Activated T-cell treated with anti-CD3 and anti-CD28 coated beads, Interleukin-2, amount 50 U/mL, for 1 hour (primary cell): ENCODE measurements around the gene CAPZB.

ENCODE experiments used
- DNase-seq: peaks from one replicate; pipeline ENCODE4 v3.0.0-alpha.2; 2020

The CAPZB gene

DNA sequence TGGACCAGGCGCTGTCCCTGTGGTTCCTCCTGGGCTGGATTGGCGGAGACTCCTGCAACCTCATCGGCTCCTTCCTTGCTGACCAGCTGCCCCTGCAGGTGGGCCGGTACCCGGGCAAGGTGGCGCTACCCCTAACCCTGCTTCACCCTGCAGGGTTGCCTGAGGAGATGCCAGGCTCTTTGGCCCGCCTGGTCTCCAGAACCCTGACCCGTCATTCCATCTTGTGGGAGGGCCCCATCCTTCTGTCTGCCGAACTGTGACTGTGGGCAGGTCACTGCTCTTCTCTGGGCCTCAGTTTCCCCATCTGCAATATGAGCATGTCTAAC lies 160.7 kb downstream of the CAPZB start:
- no peak for DNase-seq

DNA sequence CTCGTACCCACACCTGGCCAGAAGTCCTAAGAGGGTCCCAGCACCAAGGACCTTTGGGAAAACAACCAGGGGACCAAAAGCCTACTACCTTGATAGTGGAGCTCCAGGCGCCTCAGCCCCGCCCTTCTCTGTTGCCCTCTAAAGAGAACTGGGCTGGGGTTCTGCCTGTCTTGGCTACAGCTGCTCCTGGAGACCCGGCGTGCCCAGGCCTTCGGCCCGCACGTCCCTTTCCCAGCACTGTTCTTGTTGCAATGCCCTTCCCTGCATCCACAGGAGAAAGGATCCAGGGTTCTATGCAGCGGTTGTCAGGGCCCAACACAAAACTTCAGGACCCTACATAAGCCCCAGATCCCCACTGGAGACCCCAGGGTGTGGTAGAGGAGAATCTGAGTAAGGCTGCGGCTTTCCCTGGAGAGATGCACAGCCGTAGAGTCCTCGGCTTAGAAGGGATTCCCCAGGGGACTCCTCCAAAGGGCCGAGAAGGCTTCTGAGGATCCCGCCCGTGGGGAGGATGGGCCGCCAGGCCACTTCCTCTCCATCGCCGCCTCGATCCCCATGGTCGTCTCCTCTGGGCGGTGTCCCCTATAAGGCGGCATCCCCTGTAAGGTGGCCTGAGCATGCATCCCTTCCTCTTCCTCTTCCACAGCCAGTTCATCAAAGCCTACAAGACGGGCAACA lies 161.2 kb downstream of the CAPZB start:
- DNase-seq, result no peak

DNA sequence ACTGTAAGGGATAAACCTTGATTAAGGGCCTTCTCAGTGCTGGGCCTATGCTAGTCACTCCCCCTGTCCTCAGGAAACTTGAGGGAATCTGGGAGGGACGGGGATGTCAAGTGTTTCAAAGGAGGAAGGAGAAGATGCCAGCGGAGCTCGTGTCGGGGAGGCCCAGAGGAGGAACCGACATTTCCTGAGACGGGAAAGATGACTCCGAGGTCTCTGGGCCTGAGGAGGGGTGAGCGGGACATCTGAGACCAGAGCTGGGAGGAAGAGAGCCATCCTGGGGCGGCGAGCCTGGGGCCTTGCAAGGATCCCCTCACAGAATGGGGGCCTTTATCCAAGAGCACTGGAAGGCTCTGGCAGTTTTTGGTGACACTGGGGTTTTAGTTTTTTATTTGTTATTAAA lies 162.9 kb downstream of the CAPZB start:
- no peak for DNase-seq

DNA sequence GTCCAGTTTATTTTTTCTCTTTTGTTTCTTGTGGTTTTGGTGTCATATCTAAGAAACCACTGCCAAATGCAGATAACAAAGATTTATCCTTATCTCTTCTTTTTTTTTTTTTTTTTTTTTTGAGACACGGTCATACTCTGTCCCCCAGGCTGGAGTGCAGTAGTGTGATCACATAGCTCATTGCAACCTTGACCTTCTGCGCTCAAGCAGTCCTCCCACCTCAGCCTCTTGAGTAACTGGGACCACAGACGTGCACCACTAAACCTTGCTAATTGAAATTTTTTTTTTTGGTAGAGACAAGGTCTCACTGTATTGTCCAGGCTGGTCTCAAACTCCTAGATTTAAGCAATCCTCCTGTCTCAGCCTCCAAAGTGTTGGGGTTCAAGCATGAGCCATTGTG lies 164.3 kb downstream of the CAPZB start:
- DNase-seq, result no peak

DNA sequence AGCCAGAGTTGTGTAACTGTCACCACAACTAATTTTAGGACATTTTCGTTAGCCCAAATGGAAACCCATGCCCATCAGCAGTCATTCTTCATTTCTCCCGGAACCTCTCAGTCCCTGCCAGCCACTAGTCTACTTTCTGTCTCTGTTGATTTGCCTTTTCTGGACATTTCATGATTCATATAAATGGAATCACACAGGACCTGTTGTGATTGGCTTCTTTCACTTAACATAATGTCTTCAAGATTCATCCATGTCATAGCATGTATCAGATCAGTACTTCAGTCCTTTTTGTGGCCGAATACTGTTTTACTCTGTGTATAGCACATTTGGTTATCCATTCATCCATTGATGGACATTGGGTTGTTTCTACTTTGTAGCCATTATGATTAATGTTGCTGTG lies 166.1 kb downstream of the CAPZB start:
- DNase-seq, result no peak

DNA sequence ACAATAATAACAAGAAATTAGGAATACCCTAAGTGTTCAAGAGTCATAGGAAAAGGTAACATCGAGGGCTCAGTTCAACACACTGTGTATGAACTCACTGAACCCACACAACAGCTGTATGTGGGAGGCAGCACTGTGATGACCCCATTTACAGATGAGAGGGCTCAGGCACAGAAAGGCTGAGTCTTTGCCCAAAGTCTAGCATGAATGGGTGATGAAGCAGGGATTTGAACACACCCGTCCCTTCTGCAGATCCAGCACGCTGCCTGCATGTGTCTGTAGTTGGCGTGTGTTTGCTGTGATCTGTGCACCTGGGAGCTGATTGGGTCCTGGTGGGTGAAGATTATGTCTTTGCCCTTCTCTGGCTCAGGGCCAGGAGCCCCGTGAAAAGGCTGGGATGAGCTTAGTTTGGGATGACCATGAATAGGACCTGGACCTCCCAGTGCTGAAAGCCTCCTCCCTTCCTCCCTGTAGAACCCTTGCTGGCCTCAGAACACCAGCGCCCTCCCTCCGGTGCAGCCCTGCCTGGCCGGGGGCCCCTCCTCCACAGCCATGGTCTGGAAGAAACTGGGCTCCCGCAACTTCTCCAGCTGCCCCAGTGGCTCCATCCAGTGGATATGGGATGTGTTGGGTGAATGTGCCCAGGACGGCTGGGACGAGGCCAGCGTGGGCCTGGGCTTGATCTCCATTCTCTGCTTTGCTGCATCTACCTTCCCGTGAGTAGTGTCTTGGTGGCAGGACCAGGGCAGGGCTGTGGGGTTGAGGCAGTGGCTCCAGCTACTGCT lies 168.0 kb downstream of the CAPZB start:
- no peak for DNase-seq

DNA sequence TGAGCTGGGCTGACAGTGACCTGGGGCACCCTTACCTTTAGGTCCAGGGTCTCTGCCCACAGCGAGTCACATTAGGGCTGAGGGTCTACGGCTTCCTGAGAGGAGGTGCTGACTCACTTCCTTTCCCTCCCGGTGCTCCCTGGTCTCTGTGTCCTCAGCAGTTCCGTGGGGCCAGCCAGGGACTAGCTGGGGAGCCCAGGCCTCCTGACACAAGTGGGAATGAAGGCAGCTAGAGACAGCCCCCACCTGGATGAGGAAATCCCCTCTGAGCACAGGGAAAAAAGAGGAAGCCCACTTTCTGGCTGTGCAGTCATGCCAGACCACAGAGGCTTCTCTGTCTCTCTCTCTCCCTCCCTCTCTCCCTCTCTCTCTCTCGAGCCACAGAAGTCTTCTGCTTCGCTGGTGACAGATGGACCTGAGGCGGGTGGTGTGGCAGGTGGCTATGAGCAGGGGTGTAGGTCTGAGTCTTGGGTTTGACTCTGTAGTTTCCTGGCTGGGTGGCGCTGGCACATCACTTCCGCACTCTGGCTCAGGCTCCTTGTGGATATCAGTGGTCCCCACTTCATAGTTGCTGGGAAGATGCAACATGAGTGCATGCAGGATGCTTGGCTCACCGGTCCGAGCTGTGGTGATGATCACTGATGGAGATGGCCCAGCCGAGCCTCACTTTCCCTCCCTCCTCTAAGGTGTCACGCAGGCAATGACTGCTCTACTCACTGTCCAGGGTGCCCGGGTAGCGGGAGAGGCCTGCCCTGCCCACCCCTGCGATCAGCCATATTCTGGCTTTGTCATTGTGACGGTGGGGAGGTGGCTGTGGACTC lies 169.8 kb downstream of the CAPZB start:
- DNase-seq, result no peak

DNA sequence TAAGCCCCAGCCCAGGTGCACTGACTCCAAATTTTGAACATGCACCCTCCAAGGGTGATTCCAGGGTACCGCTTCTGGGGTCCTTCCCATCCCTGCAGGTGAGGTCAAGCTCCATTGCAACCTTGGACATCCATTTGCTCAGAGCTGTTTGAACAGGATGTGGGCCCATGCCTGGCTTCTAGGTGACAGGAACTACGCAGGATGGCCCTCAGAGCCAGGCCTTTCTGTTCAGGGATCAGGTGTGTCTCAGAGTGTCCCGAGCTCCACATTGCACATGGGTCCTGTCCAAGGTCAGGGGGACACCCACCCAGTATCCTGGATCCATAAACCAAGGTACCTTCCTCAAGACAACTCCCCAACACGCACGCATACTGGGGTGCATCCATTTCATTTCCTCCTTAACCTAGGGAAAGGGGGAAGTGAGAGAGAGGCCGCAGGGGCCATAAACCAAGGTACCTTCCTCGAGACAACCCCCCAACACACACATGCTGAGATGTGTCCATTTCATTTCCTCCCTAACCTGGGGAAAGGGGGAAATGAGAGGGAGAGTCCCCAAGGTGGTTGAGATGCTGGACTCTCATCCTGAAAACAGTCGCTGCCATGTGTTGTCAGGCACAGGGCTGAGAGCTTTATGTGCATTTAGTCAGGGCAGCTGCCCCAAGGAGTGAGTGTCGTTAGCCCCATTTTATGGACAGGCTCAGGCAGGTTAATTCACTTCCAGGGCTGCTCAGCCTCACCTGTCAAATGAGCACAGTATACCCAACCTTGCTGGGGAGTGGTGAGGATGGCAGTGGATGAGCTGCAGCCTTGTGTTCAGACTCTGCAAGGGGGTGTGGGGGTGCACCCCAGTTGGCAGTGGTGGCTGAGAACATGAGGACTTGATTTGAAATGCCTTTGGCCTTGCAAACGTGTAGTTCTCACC lies 171.1 kb downstream of the CAPZB start:
- no peak for DNase-seq

DNA sequence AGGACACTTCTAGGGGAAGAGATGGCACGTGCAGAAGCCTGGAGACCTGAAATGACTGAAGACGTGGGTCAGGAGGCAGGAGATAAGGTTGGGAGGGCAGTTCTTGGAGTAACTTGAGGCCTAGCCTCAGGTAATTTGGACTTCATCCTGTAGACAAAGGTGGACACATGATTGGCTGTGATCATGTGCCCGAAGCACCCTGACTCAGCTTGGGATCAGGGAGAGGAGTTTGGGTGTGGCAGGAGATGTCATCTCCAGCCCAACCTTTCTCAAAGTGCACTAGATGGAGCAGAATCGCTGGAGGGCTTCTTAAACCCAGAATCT lies 171.7 kb downstream of the CAPZB start:
- DNase-seq, result no peak

DNA sequence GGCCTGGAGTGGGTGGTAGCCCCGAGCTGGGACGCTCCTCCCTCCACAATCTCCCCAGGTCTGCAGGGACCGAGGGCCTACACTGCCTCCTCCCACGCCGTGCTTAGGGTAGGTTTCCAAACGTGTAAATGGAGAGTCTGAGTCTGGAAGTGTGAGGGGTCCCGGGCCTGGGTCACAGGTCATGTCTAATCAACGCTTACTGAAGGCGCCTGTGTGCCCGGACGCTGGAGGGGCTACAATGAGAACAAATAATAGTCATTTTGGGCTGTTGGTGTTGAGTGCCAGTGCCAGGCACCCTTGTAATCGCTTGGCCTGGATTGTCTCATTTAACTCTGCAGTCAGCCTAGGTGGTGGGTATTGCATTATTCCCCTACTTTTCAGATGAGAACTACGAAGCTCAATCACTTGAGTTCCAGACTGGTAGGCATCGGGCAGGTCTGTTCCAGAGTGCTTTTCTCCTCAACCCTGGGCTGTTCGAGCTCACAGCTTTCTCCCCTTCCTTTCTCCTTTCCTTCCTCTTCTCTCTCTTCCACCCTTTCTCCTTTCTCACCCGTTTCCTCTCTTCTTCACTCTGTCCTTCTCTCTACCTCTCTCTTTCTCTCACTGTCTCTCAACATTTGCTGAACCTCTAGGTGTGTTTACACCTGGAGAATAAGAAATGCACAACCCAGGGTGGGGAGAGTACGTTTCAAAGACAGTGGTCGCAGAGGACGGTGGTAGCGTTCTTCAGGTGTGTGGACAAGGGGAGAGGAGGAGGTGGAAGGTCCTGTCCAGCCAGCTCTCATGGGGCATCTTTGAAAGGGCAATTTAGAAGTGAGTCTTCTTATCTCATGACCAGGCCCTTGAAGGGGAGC lies 172.3 kb downstream of the CAPZB start:
- DNase-seq, result no peak

DNA sequence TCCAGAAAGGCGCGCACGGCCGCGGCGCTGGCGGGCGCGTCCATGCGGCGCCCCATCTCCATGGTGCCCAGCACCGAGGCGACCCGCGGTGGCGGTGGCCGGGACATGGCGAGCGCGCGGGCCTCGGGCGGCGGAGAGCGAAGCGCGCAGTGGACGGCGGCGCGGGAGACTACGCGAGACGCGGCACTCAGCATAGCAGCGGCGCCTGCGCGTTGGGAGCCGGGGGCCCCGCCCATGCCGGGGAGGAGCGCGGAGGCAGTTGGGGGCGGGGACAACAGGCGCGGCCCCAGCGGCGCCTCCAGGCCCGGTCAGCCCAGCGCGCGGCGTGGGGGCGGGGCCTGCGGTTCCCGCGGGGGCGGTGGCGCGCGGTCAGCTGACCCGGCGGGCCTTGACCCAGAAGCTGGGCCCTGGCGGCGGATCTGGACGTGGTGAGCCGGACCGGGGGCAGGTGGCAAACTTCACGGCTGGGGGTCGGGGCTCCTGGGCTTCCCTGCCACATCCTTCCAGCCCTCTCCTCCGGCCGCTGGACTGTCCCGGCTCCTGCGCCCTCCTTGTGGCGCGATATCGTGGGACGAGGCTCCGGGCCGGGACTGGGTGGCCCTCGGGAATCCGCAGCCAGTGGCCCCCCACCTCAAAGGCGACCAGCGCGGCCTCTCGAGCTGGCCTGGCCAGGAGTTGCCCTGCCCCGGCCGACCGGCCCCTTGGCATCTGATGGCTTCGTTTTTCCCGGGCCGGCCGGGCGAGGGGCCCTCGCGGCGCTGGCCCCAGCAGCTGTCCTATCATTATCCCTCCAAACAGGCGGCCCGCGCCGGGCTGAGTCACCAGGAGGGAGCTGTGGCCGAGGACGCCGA lies 173.2 kb downstream of the CAPZB start, which contains the start of the genes AKR7A2 and SLC66A1:
Gene AKR7A2, minus strand, starts transcription at position 214 of the 851 bp plus-strand sequence. Its CDS starts 20 bp downstream, at position 194.
Gene SLC66A1, plus strand, starts transcription at position 396 of the 851 bp plus-strand sequence. CDS start 5,352 bp downstream, outside the sequence.
- peak; percentile 94 for DNase-seq

DNA sequence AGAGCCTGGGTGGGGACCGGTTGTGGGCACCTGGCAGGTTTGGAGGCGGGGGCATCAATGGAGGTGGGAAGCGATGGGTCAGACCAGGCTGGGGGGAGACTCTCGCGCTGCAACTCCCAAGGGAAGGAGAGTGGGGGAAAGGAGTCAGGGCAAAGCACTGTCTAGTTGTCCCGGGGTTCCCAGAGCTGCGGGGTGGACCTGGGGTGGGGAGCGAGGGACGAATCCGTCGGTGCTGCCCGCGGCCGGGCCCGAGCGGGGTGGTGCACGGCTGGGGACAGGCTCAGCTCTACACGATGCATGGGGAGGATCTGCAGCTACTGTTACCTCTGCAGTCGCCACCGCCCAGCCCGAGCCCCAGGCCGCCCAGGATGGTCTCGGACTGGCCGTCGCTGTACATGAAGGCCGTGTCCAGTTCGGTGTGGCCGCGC lies 173.8 kb downstream of the CAPZB start:
- peak; percentile 38 for DNase-seq

DNA sequence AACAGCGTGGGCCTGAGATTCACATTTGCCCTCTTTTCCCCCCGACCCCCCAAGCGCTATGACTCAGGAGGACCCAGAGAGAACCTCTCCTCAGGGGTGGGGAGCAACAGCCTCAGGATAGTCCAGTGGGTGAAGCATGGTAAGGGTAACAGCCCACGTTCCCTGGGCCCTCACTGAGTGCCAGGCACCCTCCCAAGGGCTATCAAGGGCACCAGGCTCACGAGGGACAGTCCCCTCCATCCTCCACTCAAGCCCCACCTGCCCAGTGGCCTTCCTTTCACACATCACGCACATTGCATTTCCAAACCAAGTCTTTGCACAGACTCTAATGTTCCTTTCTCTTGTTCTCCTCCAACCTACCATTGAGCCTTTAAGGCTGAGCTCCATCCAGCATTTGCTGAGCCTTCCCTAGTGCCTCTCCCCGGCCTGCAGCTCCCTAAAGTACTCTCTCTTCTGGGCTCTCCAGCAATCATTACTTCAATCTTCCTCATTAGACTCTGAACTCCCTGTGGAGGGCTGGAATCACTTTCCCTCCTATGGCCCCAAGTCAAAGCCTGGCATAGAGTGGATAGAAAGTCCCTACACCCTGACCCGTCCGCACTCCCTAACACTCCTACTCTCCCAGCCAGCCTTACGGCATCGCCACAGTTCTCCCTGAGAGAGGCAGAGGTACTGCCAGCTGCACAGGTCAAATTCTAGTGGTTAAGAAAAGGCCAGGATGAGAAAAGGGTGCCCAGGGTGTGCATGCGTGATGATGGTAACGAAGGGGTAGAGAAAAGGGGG lies 174.4 kb downstream of the CAPZB start:
- no peak for DNase-seq

DNA sequence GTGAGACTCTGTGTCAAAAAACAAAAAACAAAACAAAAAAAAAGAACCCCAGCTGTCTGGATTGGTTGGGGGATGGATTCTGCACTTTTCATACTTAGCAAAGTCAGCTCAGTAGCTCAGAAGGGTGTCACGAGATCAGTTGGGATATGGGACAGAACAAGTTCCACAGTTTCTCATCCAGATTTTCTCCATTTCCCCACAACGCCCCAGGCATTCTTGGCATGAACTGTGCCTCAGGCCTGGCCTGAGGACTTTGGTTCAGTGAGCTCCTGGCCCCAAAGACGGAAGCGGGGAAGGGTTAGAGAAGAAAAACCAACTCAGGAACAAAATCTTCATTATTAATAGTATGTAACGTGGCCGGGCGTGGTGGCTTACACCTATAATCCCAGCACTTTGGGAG lies 175.3 kb downstream of the CAPZB start:
- no peak for DNase-seq

DNA sequence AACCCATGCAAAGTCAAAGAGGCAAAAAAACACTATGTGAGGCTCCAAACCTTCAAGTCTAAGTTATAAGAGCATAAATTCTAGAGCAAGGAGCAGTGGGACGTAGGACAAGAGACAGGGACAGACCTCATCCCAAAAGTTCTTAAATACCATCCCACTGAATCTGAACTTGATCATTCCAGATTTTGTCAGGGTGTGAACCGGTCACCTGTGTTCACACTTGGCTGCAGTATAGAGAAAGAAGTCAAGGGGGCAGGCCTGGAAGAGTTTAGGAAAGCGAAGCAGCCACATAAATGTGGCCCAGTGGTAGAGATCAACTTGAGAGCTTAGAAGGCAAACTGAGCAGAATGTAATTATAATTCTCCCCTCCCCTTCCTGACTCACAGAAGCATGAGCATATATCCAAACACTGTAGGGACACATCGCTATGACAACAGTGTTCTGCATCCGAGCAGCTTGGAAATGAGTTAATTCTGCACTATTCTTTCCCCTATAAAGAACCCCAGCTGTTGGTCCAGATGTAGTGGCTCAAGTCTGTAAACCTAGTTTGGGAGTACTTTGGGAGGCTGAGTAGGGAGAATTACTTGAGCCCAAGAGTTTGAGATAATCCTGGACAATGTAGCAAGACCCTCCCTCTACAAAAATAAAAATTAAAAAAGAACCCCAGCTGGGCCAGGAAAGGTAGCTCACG lies 176.1 kb downstream of the CAPZB start:
- no peak for DNase-seq

DNA sequence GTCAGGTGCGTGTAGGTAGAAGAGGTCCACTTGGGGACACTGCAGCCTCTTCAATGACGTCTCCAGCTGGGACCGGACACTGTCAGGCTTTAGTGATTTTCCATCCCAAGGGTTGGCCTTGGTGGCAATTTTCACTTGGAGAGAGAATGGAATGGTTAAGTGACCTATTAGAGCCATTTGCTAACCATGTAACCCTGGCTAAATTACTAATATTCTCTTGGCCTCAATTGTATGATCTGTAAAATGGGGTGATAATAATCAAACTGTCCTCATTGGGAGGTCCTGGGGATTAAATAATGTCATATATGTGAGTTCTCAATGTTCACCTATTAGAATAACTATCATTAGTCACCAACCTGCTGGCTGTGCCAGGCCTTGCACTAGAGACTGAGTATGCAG lies 176.8 kb downstream of the CAPZB start:
- no peak for DNase-seq

DNA sequence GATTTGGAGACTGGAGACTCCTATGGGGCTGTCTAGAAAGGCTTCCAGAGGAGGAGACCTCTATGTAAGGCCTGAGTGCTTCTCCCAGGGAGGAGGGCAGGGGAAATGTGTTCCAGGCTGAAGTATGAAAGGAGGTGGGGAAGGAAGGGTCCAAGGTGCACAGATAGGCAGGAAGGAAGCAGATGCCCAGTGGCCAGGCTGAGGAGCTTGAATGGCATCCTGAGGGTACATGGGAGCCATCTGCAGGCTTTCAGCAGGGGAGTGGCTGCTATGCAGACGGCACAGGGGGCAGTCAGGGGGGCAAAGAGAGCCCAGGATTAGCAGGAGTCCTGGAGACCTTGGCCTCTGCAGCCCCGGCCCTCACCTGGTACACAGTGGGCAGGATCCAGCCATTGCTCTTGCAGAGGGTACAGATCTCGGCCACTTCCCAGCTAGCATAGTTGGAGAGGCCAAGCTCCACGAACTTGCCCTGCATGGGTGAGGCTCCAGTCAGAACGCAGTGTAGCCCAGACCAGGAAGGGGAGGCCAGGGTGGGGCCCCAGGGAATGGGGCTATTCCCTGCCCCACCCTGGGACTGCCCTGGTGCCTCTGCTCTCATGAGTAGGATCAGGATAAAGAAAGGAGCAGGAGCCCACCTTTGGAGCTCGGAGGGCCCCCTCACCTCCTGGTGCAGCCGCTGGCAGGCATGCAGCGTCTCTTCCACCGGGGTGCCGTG lies 177.4 kb downstream of the CAPZB start:
- DNase-seq, result no peak

DNA sequence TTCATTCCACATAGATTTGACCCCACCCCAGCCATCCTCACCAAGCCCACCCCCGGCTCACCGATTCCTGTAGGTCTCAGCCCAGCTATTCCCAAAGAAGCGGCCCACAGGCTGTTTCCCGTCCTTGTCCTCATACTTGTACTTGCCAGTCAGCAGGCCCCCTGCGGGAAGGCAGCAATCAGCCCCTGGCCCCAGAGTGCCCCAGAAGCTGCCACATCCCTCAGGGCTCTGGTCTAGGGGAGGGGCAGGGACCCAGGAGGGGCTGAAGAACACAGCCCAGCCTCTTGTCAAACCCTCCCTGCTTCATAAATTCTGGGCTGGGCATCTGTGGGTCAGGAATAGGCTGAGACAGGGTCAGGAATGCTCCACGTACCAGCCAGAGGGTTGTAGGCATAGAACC lies 178.4 kb downstream of the CAPZB start:
- DNase-seq, result no peak

DNA sequence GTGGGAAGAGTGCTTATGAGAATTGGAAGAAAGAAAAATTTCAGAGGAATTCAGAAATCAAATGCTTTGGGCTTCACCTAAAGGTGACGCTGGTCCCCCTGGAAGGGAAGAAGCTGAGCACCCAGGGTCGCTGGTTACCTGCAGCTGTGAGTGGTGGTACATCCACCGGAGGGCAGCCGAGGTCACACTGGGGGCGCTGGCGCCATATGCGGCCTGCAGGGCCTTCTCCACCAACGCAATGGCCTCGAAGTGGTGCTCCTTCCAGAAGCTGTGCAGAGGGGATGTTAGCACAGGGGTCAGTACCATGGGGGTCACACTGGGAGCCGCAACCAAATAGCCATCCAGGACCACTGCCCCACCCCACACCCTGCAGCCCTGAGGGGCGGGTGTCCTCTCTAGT lies 179.5 kb downstream of the CAPZB start:
- DNase-seq, result no peak
